SK-N-SH (cell line): ENCODE data around the gene C3orf70. TPM values are rescaled to one million over a fixed set of nuclear protein-coding genes. Genes with fewer than 3 reads are reported as not detected.
"Not testable (repeated sequence)": the region's sequence is repeated elsewhere in the genome, so short reads cannot be mapped to it uniquely, and the experiment has no call there.

Experiments
- CTCF ChIA-PET: fragments of 300-600, 350-600 bp; formaldehyde crosslinking; extraction: SDS; loops from one replicate; lab custom pipeline; 2021; lab: Yijun Ruan, JAX
- POLR2A ChIA-PET: fragments of 350-600 bp; sonication (Branson Sonifier 250); formaldehyde crosslinking; extraction: SDS; loops from one replicate; lab custom pipeline; 2020; ENCODE audit warnings: antibody characterized with exemption, inconsistent platforms; lab: Yijun Ruan, JAX
- DNase-seq: peaks from one replicate; pipeline ENCODE4 v3.0.0; 2012
- H2AFZ ChIP-seq: fragments of 200-600 bp; sonication (generic); 2 replicates; pipeline ENCODE4 v1.8.1; 2016; ENCODE audit warnings: antibody characterized with exemption, mild to moderate bottlenecking, low read depth
- H3F3A ChIP-seq: fragments of 200-600 bp; sonication (generic); replicated peaks from 2 replicates; pipeline ENCODE3; 2016; ENCODE audit warnings: antibody characterized with exemption, mild to moderate bottlenecking; ENCODE audit not compliant: insufficient read depth
- H3K27ac ChIP-seq, 2 experiments: fragments of 200-500 bp in 1 of 2; fragments of 200-600 bp in 1 of 2; sonication (Bioruptor generic) in 1 of 2; sonication (generic), shearing (Covaris generic) in 1 of 2; 2 replicates each; pipeline versions ENCODE4 v1.5.1 to v1.6.1; 2014 to 2016; ENCODE audit warnings: low read depth in 2 of 2, inconsistent platforms in 1 of 2, low read length in 1 of 2, mild to moderate bottlenecking in 1 of 2, mixed read lengths in 1 of 2
- H3K27me3 ChIP-seq: fragments of 200-600 bp; sonication (generic), shearing (Covaris generic); 2 replicates; pipeline ENCODE4 v1.6.1; 2016; ENCODE audit warnings: mixed run types; ENCODE audit not compliant: insufficient read depth
- H3K36me3 ChIP-seq, 2 experiments: fragments of 200-500 bp in 1 of 2; fragments of 200-600 bp in 1 of 2; sonication (Bioruptor generic) in 1 of 2; sonication (generic) in 1 of 2; replicated peaks in 1 of 2; 2 replicates each; pipeline versions ENCODE3 to v1.5.1; 2014 to 2016; ENCODE audit warnings: low read length in 1 of 2, mild to moderate bottlenecking in 1 of 2; ENCODE audit not compliant: insufficient read depth in 2 of 2, control insufficient read depth in 1 of 2
- H3K4me1 ChIP-seq, 2 experiments: fragments of 200-500 bp in 1 of 2; fragments of 200-600 bp in 1 of 2; sonication (Bioruptor generic) in 1 of 2; sonication (generic), shearing (Covaris generic) in 1 of 2; 2 replicates each; pipeline versions ENCODE4 v1.5.1 to v1.6.1; 2014 to 2016; ENCODE audit warnings: low read depth in 1 of 2, low read length in 1 of 2, mixed run types in 1 of 2; ENCODE audit not compliant: insufficient read depth in 2 of 2, control insufficient read depth in 1 of 2
- H3K4me2 ChIP-seq: fragments of 200-600 bp; sonication (generic), shearing (Covaris generic); 2 replicates; pipeline ENCODE4 v1.6.1; 2017; ENCODE audit warnings: mixed run types
- H3K4me3 ChIP-seq, 2 experiments: fragments of 200-500 bp in 1 of 2; fragments of 200-600 bp in 1 of 2; sonication (Bioruptor generic) in 1 of 2; sonication (generic), shearing (Covaris generic) in 1 of 2; 2 replicates each; pipeline versions ENCODE4 v1.5.1 to v1.8.1; 2014 to 2016; ENCODE audit warnings: low read depth in 2 of 2, inconsistent platforms in 1 of 2, low read length in 1 of 2, mild to moderate bottlenecking in 1 of 2, mixed read lengths in 1 of 2, moderate library complexity in 1 of 2
- H3K79me2 ChIP-seq: fragments of 200-600 bp; sonication (generic); 2 replicates; pipeline ENCODE4 v1.8.1; 2017; ENCODE audit warnings: mild to moderate bottlenecking; ENCODE audit not compliant: insufficient read depth
- H3K9ac ChIP-seq: fragments of 200-600 bp; sonication (generic); 2 replicates; pipeline ENCODE4 v1.6.1; 2017; ENCODE audit warnings: mixed run types
- H3K9me2 ChIP-seq: fragments of 200-600 bp; sonication (generic); 2 replicates; pipeline ENCODE4 v1.6.1; 2017; ENCODE audit warnings: mixed run types
- H3K9me3 ChIP-seq: fragments of 200-600 bp; sonication (generic); 2 replicates; pipeline ENCODE4 v1.6.1; 2017; ENCODE audit warnings: mixed run types, mild to moderate bottlenecking, moderate library complexity
- H4K20me1 ChIP-seq: fragments of 200-600 bp; sonication (generic); 2 replicates; pipeline ENCODE4 v1.6.1; 2017; ENCODE audit warnings: mild to moderate bottlenecking, mixed run types; ENCODE audit not compliant: insufficient read depth
- FOSL2 ChIP-seq: IDR thresholded peaks from 2 replicates; pipeline ENCODE4 v1.4.0; 2012; ENCODE audit warnings: low read depth, mild to moderate bottlenecking, moderate library complexity, borderline replicate concordance
- FOXM1 ChIP-seq: IDR thresholded peaks from 2 replicates; pipeline ENCODE4 v1.4.0; 2012; ENCODE audit warnings: low read depth, mild to moderate bottlenecking
- GATA2 ChIP-seq: sonication (generic); formaldehyde crosslinking; IDR thresholded peaks from 2 replicates; pipeline ENCODE4 v1.5.0; 2020; ENCODE audit warnings: mild to moderate bottlenecking, missing genetic modification reagents
- JUND ChIP-seq: IDR thresholded peaks from 2 replicates; pipeline ENCODE4 v1.4.0; 2012
- RCOR1 ChIP-seq: fragments of 150-350 bp; IDR thresholded peaks from 2 replicates; pipeline ENCODE4 v1.6.1; 2017; ENCODE audit warnings: antibody characterized with exemption, low read length
- RFX5 ChIP-seq: IDR thresholded peaks from 2 replicates; pipeline ENCODE4 v1.6.1; 2012; ENCODE audit warnings: mild to moderate bottlenecking, improper control_type of control experiment, low read length
- USF2 ChIP-seq: fragments of 150-350 bp; IDR thresholded peaks from 2 replicates; pipeline ENCODE4 v1.6.1; 2017; ENCODE audit warnings: antibody characterized with exemption, low read length, low read depth, borderline replicate concordance
- WGBS: methylation state at CpG from one replicate; pipeline ENCODE4 v1.1.6; 2017; ENCODE audit warnings: low lambda C conversion rate; 5-methylcytosine and 5-hydroxymethylcytosine counted together
- polyA plus RNA-seq, 3 experiments: library from polyadenylated mRNA; depleted of rRNA; stranded (reverse); fragments of >200 nt; gene quantifications; 2 replicates each; pipeline ENCODE4 v1.2.3, GENCODE V29; 2012
- TF ChIP-seq, protein P1 (sequence below): IDR thresholded peaks from 2 replicates; pipeline ENCODE4 v1.4.0; 2012; ENCODE audit warnings: low read depth, borderline replicate concordance

C3orf70 gene
- polyA plus RNA-seq, 1 of the 3 experiments (the other 2 are of a cell fraction), result under 0.01 TPM

DNA sequence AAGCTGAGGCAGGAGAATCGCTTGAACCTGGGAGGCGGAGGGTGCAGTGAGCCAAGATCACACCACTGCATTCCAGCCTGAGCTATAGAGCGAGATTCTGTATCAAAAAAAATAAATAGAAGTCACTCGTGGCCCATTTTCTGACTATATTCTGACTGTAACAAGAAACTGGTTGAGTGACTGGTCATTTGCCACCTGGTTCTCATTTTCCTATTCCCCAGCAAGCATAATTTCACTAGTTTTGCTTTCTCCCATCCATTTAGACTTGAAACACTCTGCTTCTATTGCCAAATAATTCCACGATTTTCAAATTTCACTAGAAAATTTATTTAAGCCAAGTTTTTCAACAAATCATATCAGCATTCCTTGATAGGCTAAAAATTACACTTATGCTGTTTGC is 40.7 kb downstream of the C3orf70 start:
- TF ChIP-seq JUND, result no peak
- TF ChIP-seq, protein P1, sequence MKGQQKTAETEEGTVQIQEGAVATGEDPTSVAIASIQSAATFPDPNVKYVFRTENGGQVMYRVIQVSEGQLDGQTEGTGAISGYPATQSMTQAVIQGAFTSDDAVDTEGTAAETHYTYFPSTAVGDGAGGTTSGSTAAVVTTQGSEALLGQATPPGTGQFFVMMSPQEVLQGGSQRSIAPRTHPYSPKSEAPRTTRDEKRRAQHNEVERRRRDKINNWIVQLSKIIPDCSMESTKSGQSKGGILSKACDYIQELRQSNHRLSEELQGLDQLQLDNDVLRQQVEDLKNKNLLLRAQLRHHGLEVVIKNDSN, result no peak
- TF ChIP-seq FOXM1, result no peak
- no peak for TF ChIP-seq RFX5
- TF ChIP-seq USF2, result no peak
- no peak for TF ChIP-seq FOSL2
- ChIA-PET POLR2A (no interaction called here), CTCF (no interaction called here)
- Histone ChIP-seq H3K4me3 (no peak overlapping the region), H3K4me2 (no peak overlapping the region), H3K4me1 (peaks cover 0 to 3% of the 10 kb centered on the region in 2 experiments; a peak in 1 of 4 replicates), H3K9me3 (no peaks in the 10 kb centered on the region), H3K27me3 (no peaks in the 10 kb centered on the region; the same call in 1 of the 2 replicates), H3K79me2 (no peaks in the 10 kb centered on the region), H3K27ac (no peak overlapping the region), H2AFZ (no peak overlapping the region), H3F3A (no peaks in the 10 kb centered on the region), H3K9ac (no peak overlapping the region), H4K20me1 (no peaks in the 10 kb centered on the region), H3K9me2 (no peaks in the 10 kb centered on the region), H3K36me3 (no peaks in the 10 kb centered on the region)
- no peak for DNase-seq
- WGBS, result 37% methylated on average over 5 of the region's 5 CpGs

DNA sequence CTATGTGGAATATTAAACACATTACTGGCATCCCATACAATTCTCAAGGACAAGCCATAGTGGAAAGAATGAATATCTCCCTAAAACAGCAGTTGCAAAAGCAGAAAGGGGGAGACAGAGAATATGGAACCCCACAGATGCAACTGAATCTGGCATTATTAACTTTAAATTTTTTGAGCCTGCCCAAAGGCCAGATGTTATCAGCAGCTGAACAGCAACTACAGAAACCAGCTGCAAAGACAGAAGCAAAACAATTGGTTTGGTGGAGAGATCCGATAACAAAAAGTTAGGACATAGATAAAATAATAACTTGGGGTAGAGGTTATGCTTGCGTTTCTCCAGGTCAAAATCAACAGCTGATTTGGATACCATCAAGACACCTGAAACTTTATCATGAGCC is 43.8 kb downstream of the C3orf70 start:
- H4K20me1 ChIP-seq, H2AFZ ChIP-seq, H3K9me2 ChIP-seq, H3K79me2 ChIP-seq, H3K9ac ChIP-seq, H3K4me1 ChIP-seq, H3K9me3 ChIP-seq, H3K27ac ChIP-seq, DNase-seq, H3F3A ChIP-seq, POLR2A ChIA-PET, H3K4me2 ChIP-seq, H3K36me3 ChIP-seq, H3K27me3 ChIP-seq, H3K4me3 ChIP-seq: not testable (repeated sequence)
- CTCF ChIA-PET, result interaction anchor here (1.0 kb wide), 1 partner anchor 13 kb away, joined by 3 read pairs; no protein-coding TSS in a partner anchor
- TF ChIP-seq RCOR1 (0 out of 2 replicates have a peak, but pooled peaks have one; percentile 16), GATA2 (CRISPR knock-in tag) (peak; percentile 84)
- 7% methylated on average over 2 of the region's 2 CpGs for WGBS

GRCh38 chr3:185106256-185106890 is 46.5 kb downstream of the C3orf70 start:
- DNase-seq, H3K9me2 ChIP-seq, H3K9ac ChIP-seq, H3K4me3 ChIP-seq, H3K79me2 ChIP-seq, POLR2A ChIA-PET, H3K4me1 ChIP-seq, H3K36me3 ChIP-seq, H3K4me2 ChIP-seq, H4K20me1 ChIP-seq, H3K27me3 ChIP-seq, H2AFZ ChIP-seq, H3K27ac ChIP-seq, H3F3A ChIP-seq, H3K9me3 ChIP-seq: not testable (repeated sequence)
- CTCF ChIA-PET, result interaction anchor here (1.0 kb wide), 1 partner anchor 35 kb away, joined by 3 read pairs; no protein-coding TSS in a partner anchor
- 53% methylated on average over 6 of the region's 9 CpGs for WGBS
